OCI-LY3 (cell line): ENCODE results near the gene CRCP.

Source experiments
- CTCF ChIP-seq: fragments of 200-600, 300-600 bp; sonication (generic); IDR thresholded peaks from 2 replicates; pipeline ENCODE4 v1.5.1; 2014; ENCODE audit warnings: antibody characterized with exemption, low read length, low read depth
- EZH2phosphoT487 ChIP-seq: fragments of 200-600 bp; shearing (Covaris generic); IDR thresholded peaks from 2 replicates; pipeline ENCODE4 v1.6.1; 2018; ENCODE audit warnings: antibody characterized with exemption, mixed run types, low read depth

- TF ChIP-seq CTCF = no peak
- TF ChIP-seq EZH2phosphoT487 = no peak
Observed at GRCh38 chr7:66188645-66189044, 74.0 kb downstream of the CRCP start.
